Measurements from ENCODE around the gene PTPRG. TPM values are rescaled to one million over a fixed set of nuclear protein-coding genes. Genes with fewer than 3 reads are reported as not detected.

PTPRG gene
- total RNA-seq, 2 donors from 2014 or later, result 76.5 to 108 TPM

DNA sequence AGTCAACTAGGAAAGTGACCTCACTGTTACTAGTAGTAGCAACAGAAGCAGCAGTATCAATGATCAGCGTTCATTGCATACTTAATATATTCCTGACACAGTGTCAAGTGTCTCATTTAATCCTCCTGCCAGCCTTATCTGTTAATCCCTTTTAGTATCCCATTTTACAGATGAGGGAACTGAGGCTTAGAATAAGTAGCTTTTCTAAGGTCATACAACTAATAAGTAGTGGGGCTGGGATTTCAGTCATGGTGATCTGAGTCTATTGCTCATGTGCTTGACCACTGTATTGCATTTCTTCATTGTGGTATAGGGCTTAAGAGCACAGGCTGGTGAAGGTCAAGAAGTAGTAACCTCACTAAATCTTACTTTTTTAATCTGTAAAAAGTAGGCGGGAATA, 233.6 kb downstream of the PTPRG start:
- Mint-ChIP-seq H3K27ac (no peak overlapping the region), H3K36me3 (ENCODE audit: low read depth) (peaks cover 1% of the 10 kb centered on the region), H3K9me3 (no peaks in the 10 kb centered on the region), H3K4me3 (no peak overlapping the region), H3K4me1 (peaks cover 35% of the 10 kb centered on the region), H3K27me3 (ENCODE audit: insufficient read depth) (peaks cover 44% of the 10 kb centered on the region)
- no peak overlapping the region for H3K27ac ChIP-seq (ENCODE audit: low read depth, low read length)
- no peak overlapping the region for H3K4me3 ChIP-seq (ENCODE audit: low read length)
- H3K27me3 ChIP-seq (ENCODE audit: control insufficient read depth, insufficient read depth, low read length, poor library complexity, severe bottlenecking), result peaks cover 43% of the 10 kb centered on the region
- no peaks in the 10 kb centered on the region for H3K36me3 ChIP-seq (ENCODE audit: control insufficient read depth, insufficient read depth, low read length)
- H3K9ac ChIP-seq (ENCODE audit: extremely low read depth, low read length, poor library complexity, severe bottlenecking), result no peak overlapping the region
- H3K9me3 ChIP-seq (ENCODE audit: control insufficient read depth, low read length), result no peaks in the 10 kb centered on the region
- TF ChIP-seq, protein P1, sequence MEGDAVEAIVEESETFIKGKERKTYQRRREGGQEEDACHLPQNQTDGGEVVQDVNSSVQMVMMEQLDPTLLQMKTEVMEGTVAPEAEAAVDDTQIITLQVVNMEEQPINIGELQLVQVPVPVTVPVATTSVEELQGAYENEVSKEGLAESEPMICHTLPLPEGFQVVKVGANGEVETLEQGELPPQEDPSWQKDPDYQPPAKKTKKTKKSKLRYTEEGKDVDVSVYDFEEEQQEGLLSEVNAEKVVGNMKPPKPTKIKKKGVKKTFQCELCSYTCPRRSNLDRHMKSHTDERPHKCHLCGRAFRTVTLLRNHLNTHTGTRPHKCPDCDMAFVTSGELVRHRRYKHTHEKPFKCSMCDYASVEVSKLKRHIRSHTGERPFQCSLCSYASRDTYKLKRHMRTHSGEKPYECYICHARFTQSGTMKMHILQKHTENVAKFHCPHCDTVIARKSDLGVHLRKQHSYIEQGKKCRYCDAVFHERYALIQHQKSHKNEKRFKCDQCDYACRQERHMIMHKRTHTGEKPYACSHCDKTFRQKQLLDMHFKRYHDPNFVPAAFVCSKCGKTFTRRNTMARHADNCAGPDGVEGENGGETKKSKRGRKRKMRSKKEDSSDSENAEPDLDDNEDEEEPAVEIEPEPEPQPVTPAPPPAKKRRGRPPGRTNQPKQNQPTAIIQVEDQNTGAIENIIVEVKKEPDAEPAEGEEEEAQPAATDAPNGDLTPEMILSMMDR (conservative IDR thresholded peaks at IDR 0.05), result no peak
- H3K4me1 ChIP-seq (ENCODE audit: control insufficient read depth, insufficient read depth, low read length), result peaks cover 13% of the 10 kb centered on the region
- WGBS, 2 experiments (ENCODE audit: insufficient coverage in 1 of 2, insufficient read length in 1 of 2), result 88 to 100% methylated on average over 2 of the region's 2 CpGs
- no peak for DNase-seq

GRCh38 chr3:61796088-61796680, 234.8 kb downstream of the PTPRG start:
- Histone ChIP-seq H3K9me3 (ENCODE audit: control insufficient read depth, low read length) (no peaks in the 10 kb centered on the region), H3K4me1 (ENCODE audit: control insufficient read depth, insufficient read depth, low read length) (peaks cover 9% of the 10 kb centered on the region), H3K27me3 (ENCODE audit: control insufficient read depth, insufficient read depth, low read length, poor library complexity, severe bottlenecking) (peaks cover 43% of the 10 kb centered on the region), H3K9ac (ENCODE audit: extremely low read depth, low read length, poor library complexity, severe bottlenecking) (no peak overlapping the region), H3K36me3 (ENCODE audit: control insufficient read depth, insufficient read depth, low read length) (no peaks in the 10 kb centered on the region), H3K4me3 (ENCODE audit: low read length) (no peak overlapping the region), H3K27ac (ENCODE audit: low read depth, low read length) (no peak overlapping the region)
- Mint-ChIP-seq H3K36me3 (ENCODE audit: low read depth) (peaks cover 6% of the 10 kb centered on the region), H3K9me3 (no peaks in the 10 kb centered on the region), H3K27ac (peak overlapping the region; percentile 46), H3K4me3 (no peak overlapping the region), H3K27me3 (ENCODE audit: insufficient read depth) (peaks cover 45% of the 10 kb centered on the region), H3K4me1 (peaks cover 26% of the 10 kb centered on the region)
- TF ChIP-seq, protein P1 (conservative IDR thresholded peaks at IDR 0.05), result no peak
- 57 to 59% methylated on average over 5 to 6 of the region's 6 CpGs for WGBS, 2 experiments (ENCODE audit: insufficient coverage in 1 of 2, insufficient read length in 1 of 2)
- peak; percentile 63 for DNase-seq

GRCh38 chr3:61796911-61797310, 235.5 kb downstream of the PTPRG start:
- Histone ChIP-seq H3K27me3 (ENCODE audit: control insufficient read depth, insufficient read depth, low read length, poor library complexity, severe bottlenecking) (peaks cover 43% of the 10 kb centered on the region), H3K9me3 (ENCODE audit: control insufficient read depth, low read length) (no peaks in the 10 kb centered on the region), H3K4me1 (ENCODE audit: control insufficient read depth, insufficient read depth, low read length) (peaks cover 9% of the 10 kb centered on the region), H3K9ac (ENCODE audit: extremely low read depth, low read length, poor library complexity, severe bottlenecking) (no peak overlapping the region), H3K27ac (ENCODE audit: low read depth, low read length) (no peak overlapping the region), H3K36me3 (ENCODE audit: control insufficient read depth, insufficient read depth, low read length) (no peaks in the 10 kb centered on the region), H3K4me3 (ENCODE audit: low read length) (no peak overlapping the region)
- no peak for DNase-seq
- H3K4me3 Mint-ChIP-seq, result no peak overlapping the region
- 90 to 95% methylated on average over 4 to 6 of the region's 6 CpGs for WGBS, 2 experiments (ENCODE audit: insufficient coverage in 1 of 2, insufficient read length in 1 of 2)
- TF ChIP-seq, protein P1 (conservative IDR thresholded peaks at IDR 0.05), result no peak
- no peaks in the 10 kb centered on the region for H3K9me3 Mint-ChIP-seq
- peaks cover 23% of the 10 kb centered on the region for H3K4me1 Mint-ChIP-seq
- H3K27me3 Mint-ChIP-seq (ENCODE audit: insufficient read depth), result peaks cover 42% of the 10 kb centered on the region
- no peak overlapping the region for H3K27ac Mint-ChIP-seq
- H3K36me3 Mint-ChIP-seq (ENCODE audit: low read depth), result peaks cover 6% of the 10 kb centered on the region
